ENCODE results near the gene GLCE. TPM values are rescaled to one million over a fixed set of nuclear protein-coding genes. Genes with fewer than 3 reads are reported as not detected.

Gene GLCE
- total and polyA plus RNA-seq, 4 donors, result 6.8 to 26.3 (median 13.7) TPM

GRCh38 chr15:69120732-69121131, 39.7 kb upstream of the GLCE start (continued):
- no peak for TF ChIP-seq MAX (IDR thresholded peaks at IDR 0.05)

GRCh38 chr15:69121198-69121828, 39.1 kb upstream of the GLCE start:
- TF ChIP-seq ZBTB33 (IDR thresholded peaks at IDR 0.05) (no peak), FOXA1 (IDR thresholded peaks at IDR 0.05) (no peak), JUND (IDR thresholded peaks at IDR 0.05) (no peak)
- no peaks in the 10 kb centered on the region for H3K9me3 ChIP-seq (ENCODE audit: control insufficient read depth in 4 of 4, low read length in 3 of 4)
- no peak overlapping the region for H3K4me3 ChIP-seq (ENCODE audit: low read depth in 1 of 3, low read length in 3 of 3)
- H3K9ac ChIP-seq (ENCODE audit: low read depth in 1 of 2, low read length in 2 of 2), result no peak overlapping the region
- H3K27me3 ChIP-seq (ENCODE audit: control insufficient read depth in 4 of 4, insufficient read depth in 4 of 4, low read length in 3 of 4), result no peaks in the 10 kb centered on the region
- H3K27ac ChIP-seq (ENCODE audit: low read depth in 1 of 2, low read length in 2 of 2), result no peak overlapping the region
- H3K36me3 ChIP-seq (ENCODE audit: control insufficient read depth in 4 of 4, insufficient read depth in 3 of 4, low read depth in 1 of 4, low read length in 3 of 4), result no peaks in the 10 kb centered on the region
- WGBS, result 97% methylated on average over 5 of the region's 5 CpGs
- peaks cover 1 to 10% (median 7%) of the 10 kb centered on the region in 4 donors for H3K4me1 ChIP-seq (ENCODE audit: control insufficient read depth in 4 of 4, insufficient read depth in 4 of 4, low read length in 3 of 4)
- DNase-seq (ENCODE audit: low spot score), result no peak

- WGBS, result 86% methylated on average over 8 of the region's 8 CpGs
- peaks cover 19 to 31% (median 26%) of the 10 kb centered on the region in 4 donors for H3K4me1 ChIP-seq (ENCODE audit: control insufficient read depth in 4 of 4, insufficient read depth in 4 of 4, low read length in 3 of 4)
- no peak overlapping the region for H3K27ac ChIP-seq (ENCODE audit: low read depth in 1 of 2, low read length in 2 of 2)
- no peak overlapping the region for H3K4me3 ChIP-seq (ENCODE audit: low read depth in 1 of 3, low read length in 3 of 3)
- H3K9ac ChIP-seq (ENCODE audit: low read depth in 1 of 2, low read length in 2 of 2), result no peak overlapping the region
- no peak for DNase-seq (ENCODE audit: low spot score)
- TF ChIP-seq FOXA1 (IDR thresholded peaks at IDR 0.05) (no peak), ATF3 (IDR thresholded peaks at IDR 0.05) (no peak), RAD21 (IDR thresholded peaks at IDR 0.05) (no peak), FOXA2 (IDR thresholded peaks at IDR 0.05) (no peak), SP1 (IDR thresholded peaks at IDR 0.05) (no peak), MAX (IDR thresholded peaks at IDR 0.05) (no peak), REST (IDR thresholded peaks at IDR 0.05) (no peak), ZBTB33 (IDR thresholded peaks at IDR 0.05) (no peak), EGR1 (IDR thresholded peaks at IDR 0.05; ENCODE audit: low read depth in 2 of 2) (no peak)
- no peaks in the 10 kb centered on the region for H3K27me3 ChIP-seq (ENCODE audit: control insufficient read depth in 4 of 4, insufficient read depth in 4 of 4, low read length in 3 of 4)
- H3K9me3 ChIP-seq (ENCODE audit: control insufficient read depth in 4 of 4, low read length in 3 of 4), result no peaks in the 10 kb centered on the region
- no peaks in the 10 kb centered on the region for H3K36me3 ChIP-seq (ENCODE audit: control insufficient read depth in 4 of 4, insufficient read depth in 3 of 4, low read depth in 1 of 4, low read length in 3 of 4)
Observed at GRCh38 chr15:69125236-69125635, 35.2 kb upstream of the GLCE start.

All from liver (tissue), 9 donors.